Measurements from ENCODE around the gene RBPJ.
"Not testable (repeated sequence)": the region's sequence is repeated elsewhere in the genome, so short reads cannot be mapped to it uniquely, and the experiment has no call there.

The RBPJ gene

DNA sequence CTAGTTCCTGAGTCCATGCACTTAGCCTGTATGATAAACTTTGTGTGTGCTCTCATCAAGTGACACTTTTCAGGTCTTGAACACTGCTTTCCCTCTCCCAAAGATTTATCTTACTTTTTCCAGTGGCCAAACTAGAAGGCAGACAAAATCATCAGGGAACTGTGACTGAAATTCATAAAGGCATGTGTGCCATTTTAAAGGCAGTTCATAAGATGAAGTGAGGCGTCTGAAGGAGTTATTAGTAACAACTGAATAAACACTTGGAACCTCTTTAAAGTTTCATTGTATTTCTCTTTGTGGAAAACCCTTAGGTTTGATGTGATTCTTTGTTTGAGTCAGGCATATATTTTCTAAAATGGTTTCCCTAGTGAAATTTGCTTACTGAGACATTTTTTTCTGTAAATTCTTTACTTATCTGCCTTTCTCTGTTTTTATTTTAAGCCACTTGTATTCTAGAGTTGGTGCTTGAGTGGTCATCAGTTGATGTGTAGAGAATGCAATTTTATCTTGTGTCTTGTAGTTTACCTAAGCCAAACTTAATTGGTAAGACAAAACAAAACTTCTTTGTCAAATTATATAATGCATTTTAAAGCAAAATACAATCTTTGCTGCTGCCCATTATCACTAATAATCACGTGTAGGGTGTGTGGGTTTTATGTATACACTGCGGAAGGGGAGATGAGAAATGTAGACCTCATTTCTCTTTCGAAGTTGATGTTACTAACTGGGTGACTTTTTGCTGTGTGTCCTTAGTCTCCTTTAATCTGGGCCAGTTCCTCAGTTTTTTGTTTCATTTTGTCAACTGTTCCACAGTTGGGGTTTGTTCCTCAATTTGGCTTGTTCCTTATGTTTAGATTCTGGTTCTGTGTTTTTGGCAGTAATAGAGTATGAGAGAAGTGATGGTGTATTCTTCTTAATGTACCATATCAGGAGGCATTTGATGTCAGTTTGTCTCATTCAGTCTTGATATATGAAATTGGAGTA, 56.8 kb downstream of the RBPJ start:
- Mint-ChIP-seq H3K9me3 (no peaks in the 10 kb centered on the region), H3K4me3 (no peak overlapping the region), H3K36me3 (ENCODE audit: insufficient read depth) (peaks cover 2% of the 10 kb centered on the region), H3K27me3 (peaks cover 13 to 14% of the 10 kb centered on the region in 2 donors), H3K4me1 (ENCODE audit: low read depth in 2 of 2) (peaks cover 21 to 37% of the 10 kb centered on the region in 2 donors), H3K27ac (no peak overlapping the region)
- DNase-seq (no peak), ATAC-seq (replicated peaks) (no peak)

DNA sequence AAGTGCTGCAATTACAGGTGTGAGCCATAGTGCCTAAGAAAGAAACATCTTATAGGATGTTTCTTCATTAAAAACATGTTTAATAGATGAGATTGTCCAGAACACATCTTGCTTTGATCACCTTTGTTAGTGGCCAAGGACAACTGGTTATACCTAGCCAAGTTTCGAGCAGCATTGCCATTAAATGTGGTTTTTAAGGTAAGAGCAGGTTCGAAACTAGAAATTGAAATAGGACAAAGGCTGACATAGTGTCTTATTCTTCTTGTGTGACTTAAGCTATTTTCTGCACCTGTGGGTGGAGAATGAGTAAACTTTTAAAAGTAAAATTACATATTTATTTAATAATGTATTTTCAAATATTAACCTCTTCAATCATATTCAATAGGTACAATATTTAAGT, 59.0 kb downstream of the RBPJ start:
- Mint-ChIP-seq H3K4me3 (no peak overlapping the region), H3K27me3 (peaks cover 13 to 14% of the 10 kb centered on the region in 2 donors), H3K9me3 (no peaks in the 10 kb centered on the region), H3K4me1 (ENCODE audit: low read depth in 2 of 2) (peaks cover 21 to 37% of the 10 kb centered on the region in 2 donors), H3K36me3 (ENCODE audit: insufficient read depth) (no peaks in the 10 kb centered on the region), H3K27ac (no peak overlapping the region)
- DNase-seq (no peak), ATAC-seq (replicated peaks) (no peak)

DNA sequence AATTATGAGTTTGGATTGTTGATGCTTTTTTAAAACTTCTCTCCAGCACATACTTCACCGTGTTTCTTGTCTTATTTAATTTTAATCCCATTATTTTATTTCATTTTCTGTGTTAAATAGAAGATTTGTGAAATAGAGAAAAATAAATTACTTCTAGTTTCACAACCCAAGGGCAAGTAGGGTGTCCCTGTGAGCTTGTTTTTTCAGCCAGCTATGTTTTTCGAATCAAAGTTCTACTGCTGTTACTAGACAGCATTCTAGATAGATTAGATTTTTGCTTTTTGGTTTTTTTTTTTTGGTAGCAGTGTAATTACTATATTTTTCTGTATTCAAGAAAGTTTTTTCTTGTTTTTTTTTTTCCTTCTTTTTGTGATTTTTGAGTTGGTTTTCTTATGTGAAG, 59.9 kb downstream of the RBPJ start:
- ATAC-seq (replicated peaks) (no peak), DNase-seq (no peak)
- Mint-ChIP-seq H3K4me1 (ENCODE audit: low read depth in 2 of 2) (peaks cover 24 to 39% of the 10 kb centered on the region in 2 donors), H3K36me3 (ENCODE audit: insufficient read depth) (no peaks in the 10 kb centered on the region), H3K9me3 (no peaks in the 10 kb centered on the region), H3K27ac (no peak overlapping the region), H3K4me3 (no peak overlapping the region), H3K27me3 (peaks cover 9 to 13% of the 10 kb centered on the region in 2 donors)

DNA sequence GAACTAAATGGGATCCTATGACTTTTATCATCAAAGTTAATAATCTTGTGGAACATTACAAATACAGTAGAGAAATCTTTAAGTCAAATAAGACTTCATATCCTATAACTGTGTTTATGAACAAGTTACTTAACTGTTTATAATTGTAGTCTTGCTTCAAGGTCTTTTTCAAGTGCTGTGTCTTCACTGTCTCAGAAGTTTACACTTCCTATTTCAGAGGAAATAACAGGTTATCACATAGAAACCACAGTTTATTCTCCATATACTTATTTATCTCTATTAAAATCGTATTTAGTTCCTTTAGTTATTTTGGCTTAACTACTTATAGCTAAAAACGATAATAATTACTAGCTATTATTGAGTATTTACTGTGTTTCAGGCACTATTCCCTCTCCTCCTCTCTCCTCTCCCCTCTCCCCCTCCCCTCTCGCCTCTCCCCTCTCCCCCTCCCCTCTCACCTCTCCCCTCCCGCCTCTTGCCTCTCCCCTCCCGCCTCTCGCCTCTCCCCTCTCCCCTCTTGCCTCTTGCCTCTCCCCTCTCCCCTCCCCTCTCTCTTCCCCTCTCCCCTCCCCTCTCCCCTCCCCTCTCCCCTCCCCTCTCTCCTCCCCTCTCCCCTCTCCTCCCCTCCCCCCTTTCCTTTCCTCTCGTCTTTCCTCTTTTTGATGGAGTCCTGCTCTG, 63.7 kb downstream of the RBPJ start:
- peak overlapping the region; percentile 48 to 73 for H3K4me3 Mint-ChIP-seq
- H3K27ac Mint-ChIP-seq: peak overlapping the region in 1 of 2 donors; percentile 66
- H3K36me3 Mint-ChIP-seq (ENCODE audit: insufficient read depth): peaks cover 3% of the 10 kb centered on the region
- no peaks in the 10 kb centered on the region for H3K27me3 Mint-ChIP-seq
- no peaks in the 10 kb centered on the region for H3K9me3 Mint-ChIP-seq
- DNase-seq (no peak), ATAC-seq (replicated peaks) (peak; percentile 86)
- peaks cover 10 to 19% of the 10 kb centered on the region in 2 donors for H3K4me1 Mint-ChIP-seq (ENCODE audit: low read depth in 2 of 2)

DNA sequence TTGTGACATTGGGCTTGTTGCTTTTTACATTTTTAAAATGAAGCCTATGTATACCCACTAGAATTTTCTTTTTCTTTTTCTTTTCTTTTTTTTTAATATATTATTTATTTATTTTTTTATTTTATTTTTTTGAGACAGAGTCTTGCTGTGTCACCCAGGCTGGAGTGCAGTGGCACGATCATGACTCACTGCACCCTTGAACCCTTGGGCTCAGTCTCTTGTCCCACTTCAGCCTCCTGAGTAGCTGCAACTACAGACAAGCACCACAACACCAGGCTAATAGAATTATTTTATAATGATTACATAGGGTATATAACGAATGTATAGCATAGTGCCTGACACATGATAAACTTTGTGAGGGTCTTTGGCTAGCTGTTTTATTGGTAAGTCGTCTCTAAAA, 64.9 kb downstream of the RBPJ start:
- DNase-seq: no peak
- H3K9me3 Mint-ChIP-seq: no peaks in the 10 kb centered on the region

DNA sequence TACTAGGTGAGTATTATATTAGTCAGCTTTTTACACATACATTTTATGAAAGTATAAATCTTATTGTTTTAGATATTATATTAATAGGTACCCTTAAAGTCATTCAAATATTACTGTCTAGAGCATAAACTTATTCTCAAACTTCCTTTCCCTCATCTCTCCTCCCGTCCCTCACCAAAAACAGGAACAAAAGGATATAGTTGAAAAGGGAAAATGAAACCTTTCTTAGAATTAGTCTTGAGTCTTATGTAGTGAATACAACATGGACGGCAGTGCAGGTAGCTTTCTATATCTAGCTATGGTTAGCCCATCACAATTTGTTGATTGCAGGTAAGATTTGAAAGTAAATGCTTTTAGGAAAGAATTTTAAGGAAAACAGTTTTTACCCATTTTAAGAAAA, 65.6 kb downstream of the RBPJ start:
- ATAC-seq (replicated peaks): no peak
- H3K4me3 Mint-ChIP-seq: no peak overlapping the region
- H3K27me3 Mint-ChIP-seq: no peaks in the 10 kb centered on the region
- peaks cover 3% of the 10 kb centered on the region for H3K36me3 Mint-ChIP-seq (ENCODE audit: insufficient read depth)
- no peaks in the 10 kb centered on the region for H3K9me3 Mint-ChIP-seq
- DNase-seq: no peak
- H3K4me1 Mint-ChIP-seq (ENCODE audit: low read depth in 2 of 2): peaks cover 8 to 15% of the 10 kb centered on the region in 2 donors
- no peak overlapping the region for H3K27ac Mint-ChIP-seq

More for the DNA sequence above, 64.9 kb downstream of the RBPJ start:
- Mint-ChIP-seq H3K36me3 (ENCODE audit: insufficient read depth) (peaks cover 3% of the 10 kb centered on the region), H3K27me3 (no peaks in the 10 kb centered on the region), H3K4me3 (peak overlapping the region in 1 of 2 donors; percentile 73), H3K4me1 (ENCODE audit: low read depth in 2 of 2) (peaks cover 8 to 19% of the 10 kb centered on the region in 2 donors), H3K27ac (no peak overlapping the region)
- ATAC-seq (replicated peaks): no peak

DNA sequence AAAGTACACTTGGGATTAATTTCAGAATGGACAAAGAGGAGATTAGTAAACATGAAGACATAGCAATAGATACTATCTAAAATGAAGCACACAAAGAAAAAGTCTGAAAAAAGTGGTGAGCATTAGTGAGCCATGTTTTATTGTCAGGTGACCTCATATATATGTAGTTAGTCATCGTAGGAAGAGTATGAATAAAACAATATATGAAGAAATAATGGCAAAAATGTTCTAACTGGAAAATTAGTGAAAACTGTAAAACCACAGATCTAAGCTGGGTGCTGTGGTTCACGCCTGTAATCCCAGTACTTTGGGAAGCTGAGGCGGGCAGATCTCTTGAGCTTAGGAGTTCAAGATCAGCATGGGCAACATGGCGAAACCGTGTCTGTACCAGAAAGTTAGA, 67.9 kb downstream of the RBPJ start:
- no peak for ATAC-seq (replicated peaks)
- H3K9me3 Mint-ChIP-seq: no peaks in the 10 kb centered on the region
- H3K4me3 Mint-ChIP-seq: no peak overlapping the region
- peaks cover 3% of the 10 kb centered on the region for H3K36me3 Mint-ChIP-seq (ENCODE audit: insufficient read depth)
- H3K27me3 Mint-ChIP-seq: no peaks in the 10 kb centered on the region
- H3K27ac Mint-ChIP-seq: no peak overlapping the region
- no peak for DNase-seq
- H3K4me1 Mint-ChIP-seq (ENCODE audit: low read depth in 2 of 2): peaks cover 6 to 14% of the 10 kb centered on the region in 2 donors

DNA sequence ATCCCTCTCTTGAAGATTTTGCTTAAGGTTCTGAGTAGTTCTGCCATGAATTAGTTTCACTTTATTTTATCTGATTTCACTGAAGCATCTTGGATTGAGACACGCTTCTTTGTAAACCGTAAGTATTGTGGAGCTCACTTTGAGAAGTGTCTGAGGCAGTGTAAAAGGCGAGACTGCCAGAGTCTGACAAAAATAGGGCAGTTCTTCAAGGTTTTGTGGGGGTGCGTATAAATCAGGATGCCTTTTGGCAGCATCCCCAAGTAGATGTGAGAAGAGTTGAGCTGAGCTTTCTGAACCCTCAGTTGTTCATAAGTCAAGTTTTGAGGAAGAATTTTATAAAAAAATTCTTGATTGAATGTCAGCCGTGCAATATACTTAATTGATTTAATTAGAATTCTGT, 76.3 kb downstream of the RBPJ start:
- Mint-ChIP-seq H3K27me3 (no peaks in the 10 kb centered on the region), H3K27ac (no peak overlapping the region), H3K4me1 (ENCODE audit: low read depth in 2 of 2) (peaks cover 0 to 5% of the 10 kb centered on the region in 2 donors), H3K4me3 (no peak overlapping the region), H3K9me3 (no peaks in the 10 kb centered on the region), H3K36me3 (ENCODE audit: insufficient read depth) (peaks cover 7% of the 10 kb centered on the region)
- DNase-seq (no peak), ATAC-seq (replicated peaks) (no peak)

DNA sequence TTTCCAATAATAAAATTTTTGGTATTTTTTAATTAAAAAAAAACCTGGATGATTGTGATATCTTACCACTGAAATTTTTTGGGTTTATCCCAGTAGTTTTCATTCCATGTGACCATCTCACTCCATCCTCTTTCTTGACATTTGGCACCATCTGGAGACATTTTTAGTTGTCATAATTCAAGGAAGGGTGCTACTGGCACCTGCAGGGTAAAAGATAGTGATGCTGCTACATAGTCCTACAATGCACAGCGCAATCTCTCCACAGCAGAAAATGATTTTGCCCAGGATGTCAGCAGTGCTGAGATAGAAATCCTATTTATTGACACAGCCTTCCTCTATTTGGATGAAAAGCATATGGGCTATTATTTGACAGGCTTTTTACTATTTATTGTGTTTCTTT, 79.3 kb downstream of the RBPJ start:
- Mint-ChIP-seq H3K27ac (no peak overlapping the region), H3K9me3 (no peaks in the 10 kb centered on the region), H3K36me3 (ENCODE audit: insufficient read depth) (no peaks in the 10 kb centered on the region), H3K27me3 (no peaks in the 10 kb centered on the region), H3K4me3 (no peak overlapping the region), H3K4me1 (ENCODE audit: low read depth in 2 of 2) (peaks cover 5 to 18% of the 10 kb centered on the region in 2 donors)
- DNase-seq: no peak
- ATAC-seq (replicated peaks): no peak

DNA sequence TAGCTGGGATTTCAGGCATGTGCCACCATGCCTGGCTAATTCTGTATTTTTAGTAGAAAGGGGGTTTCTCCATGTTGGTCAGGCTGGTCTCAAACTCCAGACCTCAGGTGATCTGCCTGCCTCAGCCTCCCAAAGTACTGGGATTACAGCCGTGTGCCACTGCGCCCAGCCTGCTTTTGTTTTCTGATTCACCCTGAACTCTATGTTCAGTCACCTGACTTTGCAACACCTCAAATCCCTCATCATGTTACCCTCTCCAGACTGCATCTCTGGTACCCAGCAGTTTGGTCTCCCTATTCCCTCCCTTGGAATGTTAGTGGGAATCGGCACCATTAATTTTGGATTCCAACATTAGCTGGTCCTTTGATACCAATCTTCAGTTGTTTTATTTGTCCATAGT, 81.2 kb downstream of the RBPJ start:
- H3K27ac Mint-ChIP-seq; H3K4me3 Mint-ChIP-seq; H3K36me3 Mint-ChIP-seq (ENCODE audit: insufficient read depth); DNase-seq; H3K9me3 Mint-ChIP-seq; H3K27me3 Mint-ChIP-seq; ATAC-seq (replicated peaks): not testable (repeated sequence)
- H3K4me1 Mint-ChIP-seq (ENCODE audit: low read depth in 2 of 2): peaks cover 5 to 13% of the 10 kb centered on the region in 2 donors

DNA sequence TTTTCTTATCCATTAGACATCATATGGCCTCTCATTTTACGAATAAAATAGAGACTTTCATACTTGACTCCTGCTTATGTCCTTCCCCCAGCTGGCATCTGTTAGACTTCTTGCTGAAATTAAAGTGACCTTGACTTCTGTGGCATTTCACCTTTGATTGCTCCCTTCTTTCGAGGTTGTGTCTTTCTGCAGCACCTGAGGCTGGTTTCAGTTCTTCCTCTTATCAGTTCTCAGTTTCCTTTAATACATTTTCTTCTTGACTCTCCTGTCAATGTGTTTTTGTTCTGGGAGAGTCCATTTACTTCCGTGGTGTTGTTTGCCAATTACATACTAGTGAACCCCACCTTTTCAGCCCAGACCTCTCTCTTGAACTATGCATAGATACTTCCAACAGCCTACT, 81.6 kb downstream of the RBPJ start:
- Mint-ChIP-seq H3K4me1 (ENCODE audit: low read depth in 2 of 2) (peaks cover 5 to 13% of the 10 kb centered on the region in 2 donors), H3K27ac (peak overlapping the region in 1 of 2 donors; percentile 23), H3K36me3 (ENCODE audit: insufficient read depth) (peaks cover 7% of the 10 kb centered on the region), H3K9me3 (peaks cover 4 to 8% of the 10 kb centered on the region in 2 donors), H3K27me3 (no peaks in the 10 kb centered on the region), H3K4me3 (no peak overlapping the region)
- ATAC-seq (replicated peaks): no peak
- no peak for DNase-seq

DNA sequence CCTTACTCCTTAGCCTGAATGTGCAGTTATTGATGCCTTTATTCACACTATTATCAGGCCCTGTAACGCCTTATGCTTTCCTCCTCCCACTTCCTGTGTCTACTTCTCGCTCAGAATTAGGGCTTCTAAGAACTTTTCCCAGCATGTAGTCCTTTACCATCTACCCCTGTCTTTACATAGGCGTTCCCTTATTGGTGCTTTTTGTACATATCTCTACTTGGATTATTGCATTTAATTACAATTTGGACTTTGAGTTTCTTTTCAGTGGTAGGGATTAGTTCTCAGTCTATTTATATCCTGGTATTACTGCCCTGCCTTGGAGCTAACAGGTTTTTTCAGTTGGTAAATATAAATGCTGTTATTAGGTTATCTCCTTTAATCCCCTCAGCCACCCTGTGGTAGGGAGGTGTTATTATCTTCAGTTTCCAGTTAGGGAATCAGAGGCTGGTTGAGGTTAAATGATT, 84.0 kb downstream of the RBPJ start:
- ATAC-seq (replicated peaks): peak; percentile 39
- no peak for DNase-seq
- peaks cover 9% of the 10 kb centered on the region for H3K36me3 Mint-ChIP-seq (ENCODE audit: insufficient read depth)
- no peaks in the 10 kb centered on the region for H3K27me3 Mint-ChIP-seq
- peak overlapping the region in 1 of 2 donors; percentile 14 for H3K27ac Mint-ChIP-seq
- H3K4me1 Mint-ChIP-seq (ENCODE audit: low read depth in 2 of 2): peaks cover 5 to 13% of the 10 kb centered on the region in 2 donors
- H3K9me3 Mint-ChIP-seq: peaks cover 4 to 8% of the 10 kb centered on the region in 2 donors
- no peak overlapping the region for H3K4me3 Mint-ChIP-seq

DNA sequence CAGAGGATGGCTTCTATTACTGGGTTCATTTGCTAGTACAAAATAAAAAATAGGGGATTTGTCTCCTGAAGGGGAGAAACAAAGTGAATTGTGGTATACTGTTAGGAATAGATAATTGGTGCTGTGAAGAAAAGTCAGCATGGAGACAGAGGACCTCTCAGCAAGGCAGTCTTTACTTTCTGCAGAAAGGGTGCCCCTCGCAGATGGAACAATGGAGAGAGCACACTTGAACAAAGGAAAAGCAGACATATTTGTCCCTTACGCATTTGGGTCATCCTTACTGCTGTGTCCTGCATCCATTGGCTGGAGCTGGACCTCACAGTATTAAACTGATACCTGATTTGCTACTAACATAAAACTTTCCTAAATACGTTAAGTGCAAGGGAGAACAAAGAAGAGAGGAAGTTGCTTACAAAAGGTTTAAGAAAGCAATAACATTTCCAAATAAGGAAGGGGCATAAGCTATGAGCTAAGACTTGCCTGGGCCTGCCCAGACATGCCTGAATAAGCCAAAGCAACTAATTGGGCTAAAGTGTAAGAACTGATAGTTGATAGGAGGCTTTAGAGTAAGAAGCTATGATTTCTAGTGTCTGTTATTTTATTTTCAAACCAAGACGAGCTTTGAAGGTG, 85.6 kb downstream of the RBPJ start:
- ATAC-seq (replicated peaks): no peak
- no peak for DNase-seq
- peaks cover 13% of the 10 kb centered on the region for H3K36me3 Mint-ChIP-seq (ENCODE audit: insufficient read depth)
- peaks cover 5 to 13% of the 10 kb centered on the region in 2 donors for H3K4me1 Mint-ChIP-seq (ENCODE audit: low read depth in 2 of 2)
- H3K27me3 Mint-ChIP-seq: no peaks in the 10 kb centered on the region
- H3K4me3 Mint-ChIP-seq: no peak overlapping the region
- no peak overlapping the region for H3K27ac Mint-ChIP-seq
- H3K9me3 Mint-ChIP-seq: peaks cover 4 to 8% of the 10 kb centered on the region in 2 donors
